K562 (cell line): ENCODE measurements around the gene PSAP. TPM values are rescaled to one million over a fixed set of nuclear protein-coding genes. Genes with fewer than 3 reads are reported as not detected.

Source experiments
- ATAC-seq: fragments of 200-7000 bp; cut with Tn5 transposase; 3 replicates; pipeline ENCODE4 v1.9.1; 2020; ENCODE audit warnings: moderate library complexity
- BruUV-seq: library from RNA; stranded (reverse); fragments of 400-500 nt; replicated peaks from 2 replicates; lab custom pipeline; 2021; lab: Mats Ljungman, UMichigan
- CTCF ChIA-PET: fragments of 300-600 bp; formaldehyde crosslinking; extraction: SDS; loops from one replicate; lab custom pipeline; 2021; ENCODE audit warnings: low intra/inter-chr PET ratio; lab: Yijun Ruan, JAX
- POLR2A ChIA-PET: fragments of 300-600, 350-650 bp; sonication (Branson Sonifier 250); formaldehyde crosslinking; extraction: SDS; loops from one replicate; lab custom pipeline; 2021; ENCODE audit warnings: antibody characterized with exemption, inconsistent platforms; lab: Yijun Ruan, JAX
- DNase-seq, 4 experiments: peaks; one replicate each; pipeline versions ENCODE4 v3.0.0 to v3.0.0-alpha.2; 2011 to 2018; ENCODE audit warnings: low spot score in 3 of 4, mixed read lengths in 3 of 4; ENCODE audit errors: extremely low read depth in 1 of 4
- FAIRE-seq: peaks from 2 replicates; lab custom pipeline; 2011; peaks lifted over from hg19 to GRCh38; lab: Jason Lieb, UNC
- H2AFZ ChIP-seq: 2 replicates; pipeline ENCODE4 v1.6.0; 2011; ENCODE audit warnings: low read depth, low read length, control low read depth, inconsistent platforms
- H3K27ac ChIP-seq: fragments of 200-600 bp; 3 replicates; pipeline ENCODE4 v1.8.0; 2011; ENCODE audit warnings: low read depth, mild to moderate bottlenecking, control low read depth, inconsistent platforms, low read length, moderate library complexity, mixed read lengths; ENCODE audit errors: extremely low read depth
- H3K27me3 ChIP-seq, 2 experiments: fragments of 300-600 bp in 1 of 2; 2 replicates in 1 of 2; 3 replicates in 1 of 2; pipeline versions ENCODE4 v1.6.0 to v1.8.0; 2011; ENCODE audit warnings: inconsistent platforms in 2 of 2, low read length in 2 of 2, mild to moderate bottlenecking in 1 of 2, mixed read lengths in 1 of 2, moderate library complexity in 1 of 2; ENCODE audit not compliant: control insufficient read depth in 2 of 2, insufficient read depth in 2 of 2
- H3K36me3 ChIP-seq: fragments of 300-600 bp; 3 replicates; pipeline ENCODE4 v1.8.0; 2011; ENCODE audit warnings: mild to moderate bottlenecking, low read length, inconsistent platforms; ENCODE audit not compliant: control insufficient read depth, insufficient read depth
- H3K4me1 ChIP-seq, 2 experiments: fragments of 200-600 bp in 1 of 2; replicated peaks in 1 of 2; 2 replicates in 1 of 2; 3 replicates in 1 of 2; pipeline versions ENCODE4 v1.5.1 to v1.8.0; 2011; ENCODE audit warnings: inconsistent platforms in 2 of 2, low read length in 2 of 2, mild to moderate bottlenecking in 1 of 2, mixed read lengths in 1 of 2, moderate library complexity in 1 of 2; ENCODE audit not compliant: control insufficient read depth in 2 of 2, insufficient read depth in 2 of 2
- H3K4me2 ChIP-seq: 2 replicates; pipeline ENCODE4 v1.6.1; 2011; ENCODE audit warnings: low read length, control low read depth, inconsistent platforms, mixed read lengths; ENCODE audit not compliant: insufficient read depth
- H3K4me3 ChIP-seq: fragments of 200-600 bp; sonication (generic), shearing (Covaris generic); 2 replicates; pipeline ENCODE4 v1.5.1; 2016; ENCODE audit warnings: control low read depth, inconsistent platforms
- H3K79me2 ChIP-seq: fragments of 200-600 bp; 3 replicates; pipeline ENCODE4 v1.8.0; 2011; ENCODE audit warnings: low read length, inconsistent platforms; ENCODE audit not compliant: control insufficient read depth, insufficient read depth
- H3K9ac ChIP-seq, 2 experiments: 2 replicates each; pipeline versions ENCODE4 v1.6.0 to v1.6.1; 2011; ENCODE audit warnings: low read depth in 2 of 2, low read length in 2 of 2, control low read depth in 1 of 2, inconsistent platforms in 1 of 2, mild to moderate bottlenecking in 1 of 2, mixed read lengths in 1 of 2; ENCODE audit not compliant: insufficient read depth in 1 of 2
- H3K9me1 ChIP-seq: one replicate; pipeline ENCODE4 v1.6.0; 2011; ENCODE audit warnings: inconsistent platforms, mild to moderate bottlenecking, low read length, moderate library complexity; ENCODE audit not compliant: control insufficient read depth, insufficient read depth
- H3K9me3 ChIP-seq: replicated peaks from 2 replicates; pipeline ENCODE4 v1.5.1; 2011; ENCODE audit warnings: low read depth, low read length, inconsistent platforms; ENCODE audit not compliant: control insufficient read depth, insufficient read depth
- H4K20me1 ChIP-seq: replicated peaks from 2 replicates; pipeline ENCODE4 v1.6.1; 2011; ENCODE audit warnings: low read length, inconsistent platforms, mixed read lengths; ENCODE audit not compliant: control insufficient read depth, insufficient read depth
- CC2D1A ChIP-seq: fragments of 450-650 bp; IDR thresholded peaks from 2 replicates; pipeline ENCODE4 v1.6.1; 2017; ENCODE audit warnings: mild to moderate bottlenecking
- E2F5 ChIP-seq: sonication (generic); formaldehyde crosslinking; IDR thresholded peaks from 2 replicates; pipeline ENCODE4 v1.8.0; 2022; ENCODE audit warnings: mild to moderate bottlenecking, missing genetic modification reagents
- EZH2 ChIP-seq: IDR thresholded peaks from 2 replicates; pipeline ENCODE4 v1.6.1; 2012; ENCODE audit warnings: low read depth, mild to moderate bottlenecking, inconsistent platforms, low read length, borderline replicate concordance
- HINFP ChIP-seq: fragments of 450-650 bp; conservative IDR thresholded peaks from 2 replicates; pipeline ENCODE4 v1.6.1; 2016; ENCODE audit warnings: missing genetic modification characterization, low read depth, mild to moderate bottlenecking, control low read depth, missing compliant biosample characterization
- MLLT1 ChIP-seq, 2 experiments: fragments of 450-650 bp; IDR thresholded peaks; 2 replicates each; pipeline ENCODE4 v1.6.1; 2016
- NEUROD1 ChIP-seq: fragments of 150-350 bp; IDR thresholded peaks from 2 replicates; pipeline ENCODE4 v1.6.1; 2014; ENCODE audit warnings: borderline replicate concordance, low read length, low read depth; ENCODE audit not compliant: partially characterized antibody
- NFATC3 ChIP-seq: fragments of 450-650 bp; IDR thresholded peaks from 2 replicates; pipeline ENCODE4 v1.6.1; 2017; ENCODE audit warnings: mild to moderate bottlenecking
- PKNOX1 ChIP-seq: fragments of 450-650 bp; IDR thresholded peaks from 2 replicates; pipeline ENCODE4 v1.6.1; 2016
- SOX6 ChIP-seq: fragments of 450-650 bp; IDR thresholded peaks from 2 replicates; pipeline ENCODE4 v1.6.1; 2014; ENCODE audit warnings: mild to moderate bottlenecking
- USF2 ChIP-seq: sonication (generic); formaldehyde crosslinking; IDR thresholded peaks from 2 replicates; pipeline ENCODE4 v1.5.0; 2020; ENCODE audit warnings: missing genetic modification reagents
- ZNF134 ChIP-seq: fragments of 250-450 bp; sonication (Bioruptor Pico); conservative IDR thresholded peaks from 2 replicates; pipeline ENCODE4 v1.4.0; 2020
- ZNF445 ChIP-seq: fragments of 250-450 bp; sonication (Bioruptor Pico); IDR thresholded peaks from 2 replicates; pipeline ENCODE4 v1.4.0; 2020; ENCODE audit warnings: low read depth, mild to moderate bottlenecking, moderate library complexity
- WGBS: fragments of 100-300 bp; shearing (Covaris generic); methylation state at CpG from one replicate; pipeline ENCODE4 v1.1.6; 2016; ENCODE audit warnings: low coverage, mixed read lengths; ENCODE audit not compliant: insufficient coverage; ENCODE audit errors: missing lambda C conversion rate; 5-methylcytosine and 5-hydroxymethylcytosine counted together
- in situ Hi-C: fragments of 300-500 bp; cut with MboI; formaldehyde crosslinking; loops from 4 replicates; pipeline ENCODE4 v1.15.0; 2018; ENCODE audit warnings: inconsistent platforms, mixed read lengths
- intact Hi-C: fragments of 100-400 bp; cut with micrococcal nuclease; formaldehyde crosslinking; loops from 2 replicates; pipeline ENCODE4 v1.14.2; 2022
- polyA plus RNA-seq, 8 experiments: library from polyadenylated mRNA; depleted of rRNA in 4 of 8; stranded (reverse) in 5 of 8; unstranded in 3 of 8; fragments of >200 nt; fragmentation: Nextera tagmentation in 2 of 8; fragmentation: Illumina TruSeq in 1 of 8; extraction: Ambion mirVana in 2 of 8; extraction: Trizol in 1 of 8; gene quantifications; 2 replicates each; pipeline versions ENCODE4 v1.2.1 to v1.2.3, GENCODE V29; 2011 to 2014; ENCODE audit warnings: inconsistent platforms in 1 of 8, missing spikeins in 1 of 8
- total RNA-seq, 7 experiments: library from RNA; depleted of rRNA in 6 of 7; stranded (reverse); fragments of >200 nt in 6 of 7; fragmentation: Illumina TruSeq in 2 of 7; extraction: Trizol in 2 of 7; gene quantifications; 2 replicates each; pipeline versions ENCODE4 v1.2.1 to v1.2.3, GENCODE V29; 2011 to 2021; ENCODE audit warnings: low replicate concordance in 1 of 7

The PSAP gene
- total and polyA plus RNA-seq, 9 of the 15 experiments (the other 6 are each of a cell fraction or from before 2014, with no cell fraction given) = 245 to 700 (median 429) TPM

GRCh38 chr10:71797533-71798307 lies 53.3 kb downstream of the PSAP start (continued):
- no peak for TF ChIP-seq ZNF445
- TF ChIP-seq SOX6 = peak; percentile 73
- TF ChIP-seq E2F5 (CRISPR knock-in tag) = no peak

- intact Hi-C loops (no loop called here), in situ Hi-C loops (no loop called here)
- Histone ChIP-seq H3K27ac (peak overlapping the region; percentile 38; the same call in 1 of the 3 replicates), H3K4me2 (no peak overlapping the region), H3K4me3 (no peak overlapping the region), H3K9me1 (peaks cover 8% of the 10 kb centered on the region), H3K9me3 (no peaks in the 10 kb centered on the region), H3K36me3 (no peaks in the 10 kb centered on the region), H3K4me1 (peaks cover 22 to 26% of the 10 kb centered on the region in 2 experiments), H2AFZ (no peak overlapping the region), H3K9ac (peak overlapping the region in 1 of 2 experiments; percentile 23; a peak in 1 of 4 replicates), H3K79me2 (no peaks in the 10 kb centered on the region), H3K27me3 (peaks cover 7 to 9% of the 10 kb centered on the region in 2 experiments; a peak in 4 of 5 replicates), H4K20me1 (no peaks in the 10 kb centered on the region)
- CTCF ChIA-PET = no interaction called here
- peak; percentile 52 to 67 (median 59) for DNase-seq
- POLR2A ChIA-PET = interaction anchor here (0.5 to 1.0 kb wide), 3 partner anchors 21 to 525 kb away, joined by 3 to 4 read pairs (median 4); no protein-coding TSS in a partner anchor
- peak; percentile 55 for ATAC-seq
- FAIRE-seq = no peak
- WGBS = 46% methylated on average over 7 of the region's 7 CpGs
- BruUV-seq = no TSS peak
- TF ChIP-seq EZH2 (no peak), NEUROD1 (peak; percentile 38), CC2D1A (no peak), MLLT1 (IDR thresholded peaks at IDR 0.05) (no peak), PKNOX1 (peak; percentile 95), ZNF134 (CRISPR knock-in tag) (no peak), USF2 (peak; percentile 66), NFATC3 (no peak), HINFP (tag) (no peak)
Measured at GRCh38 chr10:71796749-71797405, 54.2 kb downstream of the PSAP start.
